ENCODE results near the gene COL17A1.

The COL17A1 gene

DNA sequence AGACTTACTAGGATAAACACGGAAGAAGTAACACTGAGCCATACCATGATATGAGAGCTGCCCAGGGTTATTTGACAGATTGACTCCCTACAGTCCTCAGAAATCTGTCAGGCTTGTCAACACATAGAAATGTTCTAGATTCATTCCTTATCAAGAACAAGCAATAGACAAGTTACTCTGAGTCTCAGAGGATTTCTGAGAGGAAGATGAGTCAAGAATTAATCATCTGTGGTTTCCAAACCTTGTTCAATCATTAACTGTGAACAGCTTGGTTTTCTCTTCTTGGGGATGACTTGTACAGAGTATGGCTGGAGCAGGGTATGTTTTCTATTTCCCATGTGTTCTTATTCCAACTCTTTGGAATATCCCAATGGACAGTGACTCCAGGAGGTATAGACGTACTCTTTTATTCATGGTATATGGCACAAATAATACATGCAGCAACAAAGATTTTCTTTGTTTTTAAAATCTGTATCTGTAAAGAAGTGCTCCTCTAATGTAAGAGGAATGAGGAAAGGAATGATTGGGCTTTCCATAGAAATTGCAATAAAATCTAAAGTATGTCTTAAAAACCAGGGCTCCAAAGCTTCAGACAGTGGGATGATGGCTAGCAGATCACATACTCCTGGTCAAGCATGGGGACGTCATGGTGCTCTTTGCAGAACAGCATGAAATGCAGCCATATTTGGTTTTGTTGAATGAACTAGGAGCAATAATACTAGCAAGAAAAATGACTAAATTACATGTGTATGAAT, 24.4 kb upstream of the COL17A1 start:
- TF ChIP-seq, protein P1, sequence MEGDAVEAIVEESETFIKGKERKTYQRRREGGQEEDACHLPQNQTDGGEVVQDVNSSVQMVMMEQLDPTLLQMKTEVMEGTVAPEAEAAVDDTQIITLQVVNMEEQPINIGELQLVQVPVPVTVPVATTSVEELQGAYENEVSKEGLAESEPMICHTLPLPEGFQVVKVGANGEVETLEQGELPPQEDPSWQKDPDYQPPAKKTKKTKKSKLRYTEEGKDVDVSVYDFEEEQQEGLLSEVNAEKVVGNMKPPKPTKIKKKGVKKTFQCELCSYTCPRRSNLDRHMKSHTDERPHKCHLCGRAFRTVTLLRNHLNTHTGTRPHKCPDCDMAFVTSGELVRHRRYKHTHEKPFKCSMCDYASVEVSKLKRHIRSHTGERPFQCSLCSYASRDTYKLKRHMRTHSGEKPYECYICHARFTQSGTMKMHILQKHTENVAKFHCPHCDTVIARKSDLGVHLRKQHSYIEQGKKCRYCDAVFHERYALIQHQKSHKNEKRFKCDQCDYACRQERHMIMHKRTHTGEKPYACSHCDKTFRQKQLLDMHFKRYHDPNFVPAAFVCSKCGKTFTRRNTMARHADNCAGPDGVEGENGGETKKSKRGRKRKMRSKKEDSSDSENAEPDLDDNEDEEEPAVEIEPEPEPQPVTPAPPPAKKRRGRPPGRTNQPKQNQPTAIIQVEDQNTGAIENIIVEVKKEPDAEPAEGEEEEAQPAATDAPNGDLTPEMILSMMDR (IDR thresholded peaks at IDR 0.05; ENCODE audit: low read depth, low read length, missing control alignments) = no peak
- DNase-seq (ENCODE audit: low read depth) = no peak
- H3K4me3 ChIP-seq (ENCODE audit: low read depth, low read length) = no peak overlapping the region

DNA sequence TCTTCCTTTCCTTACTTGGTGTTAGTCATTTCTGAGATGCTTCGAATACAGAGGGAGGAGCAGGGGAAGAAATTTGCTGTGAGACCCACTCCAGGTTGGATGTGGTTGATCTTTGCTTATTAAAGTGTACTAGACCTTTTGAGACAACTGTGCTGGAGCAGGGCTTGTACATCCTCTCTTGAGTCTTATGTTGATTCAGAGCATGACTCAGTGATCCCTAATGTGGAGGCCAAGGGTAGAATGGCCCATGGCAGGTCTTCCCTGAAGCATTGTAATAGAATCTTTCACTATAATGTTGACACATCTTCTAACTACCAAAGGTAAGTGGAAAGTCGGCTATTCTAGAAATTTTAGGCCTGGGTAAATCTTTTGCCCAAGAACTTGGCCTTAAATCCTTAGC, 19.2 kb upstream of the COL17A1 start:
- TF ChIP-seq, protein P1 (IDR thresholded peaks at IDR 0.05; ENCODE audit: low read depth, low read length, missing control alignments) = no peak
- H3K4me3 ChIP-seq (ENCODE audit: low read depth, low read length) = no peak overlapping the region
- DNase-seq (ENCODE audit: low read depth) = no peak

DNA sequence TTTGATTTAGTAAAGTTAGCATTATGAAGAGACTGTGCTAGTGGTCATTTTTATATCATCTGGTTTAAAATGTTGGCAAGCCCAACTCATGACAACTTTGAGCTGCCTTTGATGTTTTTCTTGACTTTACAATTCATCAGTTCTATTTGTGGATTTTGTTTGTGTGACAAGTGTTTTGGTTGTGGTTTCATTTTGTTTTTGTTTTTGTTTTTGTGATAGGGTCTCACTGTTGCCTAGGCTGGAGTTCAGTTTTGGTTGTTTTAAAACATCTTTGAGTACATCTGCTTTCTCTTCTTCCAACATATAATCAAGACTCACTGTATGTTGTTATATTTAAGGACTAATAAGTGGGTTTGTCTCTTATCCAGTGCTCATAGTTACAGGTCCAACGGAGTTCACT, 18.7 kb upstream of the COL17A1 start:
- no peak overlapping the region for H3K4me3 ChIP-seq (ENCODE audit: low read depth, low read length)
- TF ChIP-seq, protein P1 (IDR thresholded peaks at IDR 0.05; ENCODE audit: low read depth, low read length, missing control alignments) = no peak
- no peak for DNase-seq (ENCODE audit: low read depth)

DNA sequence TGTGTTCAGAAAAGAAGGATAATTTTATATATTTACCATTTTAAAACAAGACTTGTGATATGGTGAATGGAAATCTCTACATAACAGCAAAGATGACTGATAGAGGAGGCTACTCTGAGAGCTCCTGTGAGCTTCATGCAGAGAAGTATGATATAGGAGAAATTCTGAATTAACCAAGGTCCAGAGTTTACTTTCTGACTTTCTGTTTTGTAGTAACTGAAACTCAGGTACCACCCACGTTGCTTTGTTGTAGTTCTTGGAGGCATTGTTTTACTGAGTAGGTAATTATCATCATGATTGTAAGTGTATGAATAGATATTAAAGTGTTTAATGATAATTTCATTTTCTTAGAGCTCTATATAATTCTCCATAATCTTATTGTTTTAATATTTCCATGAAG, 18.3 kb upstream of the COL17A1 start:
- no peak for DNase-seq (ENCODE audit: low read depth)
- H3K4me3 ChIP-seq (ENCODE audit: low read depth, low read length) = no peak overlapping the region
- TF ChIP-seq, protein P1 (IDR thresholded peaks at IDR 0.05; ENCODE audit: low read depth, low read length, missing control alignments) = no peak

DNA sequence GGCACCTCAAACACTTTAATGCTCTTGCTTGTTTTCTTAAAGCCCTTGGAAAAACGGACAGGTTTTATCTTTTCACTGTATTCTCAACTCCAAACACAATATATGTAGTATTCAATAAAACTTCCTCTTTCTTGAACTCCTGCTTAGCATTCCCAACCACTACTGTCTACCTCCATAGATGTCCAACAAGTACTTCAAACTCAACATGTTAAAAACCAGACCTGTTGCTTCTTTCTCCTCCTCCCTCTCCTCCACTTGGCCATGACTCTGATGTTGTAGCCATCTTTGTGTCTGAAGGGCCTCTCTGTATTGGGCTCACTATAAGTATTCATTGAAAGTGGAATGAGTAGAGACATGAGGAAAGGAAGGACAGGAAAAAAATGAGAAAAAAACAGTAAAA, 16.2 kb upstream of the COL17A1 start:
- no peak overlapping the region for H3K4me3 ChIP-seq (ENCODE audit: low read depth, low read length)
- DNase-seq (ENCODE audit: low read depth) = no peak
- TF ChIP-seq, protein P1 (IDR thresholded peaks at IDR 0.05; ENCODE audit: low read depth, low read length, missing control alignments) = no peak

DNA sequence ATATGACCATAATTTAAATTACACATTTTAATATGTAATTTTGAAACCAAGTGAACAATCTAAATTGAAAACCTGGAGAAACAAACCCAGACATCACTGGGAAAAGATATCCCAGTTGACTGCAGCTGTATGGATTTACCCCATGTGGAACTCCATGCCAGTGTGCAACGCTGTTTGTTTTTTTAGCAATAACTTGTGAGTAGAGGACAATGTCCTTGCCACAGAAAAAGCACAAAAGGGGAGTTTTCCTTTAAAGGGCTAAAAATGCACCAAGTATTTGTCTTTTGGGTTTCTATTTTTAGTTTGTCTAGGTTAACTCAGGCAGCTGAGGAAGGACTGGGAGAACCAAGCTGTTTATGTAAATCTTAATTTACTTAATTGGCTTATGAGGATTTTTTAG, 15.1 kb upstream of the COL17A1 start:
- no peak overlapping the region for H3K4me3 ChIP-seq (ENCODE audit: low read depth, low read length)
- TF ChIP-seq, protein P1 (IDR thresholded peaks at IDR 0.05; ENCODE audit: low read depth, low read length, missing control alignments) = no peak
- no peak for DNase-seq (ENCODE audit: low read depth)

DNA sequence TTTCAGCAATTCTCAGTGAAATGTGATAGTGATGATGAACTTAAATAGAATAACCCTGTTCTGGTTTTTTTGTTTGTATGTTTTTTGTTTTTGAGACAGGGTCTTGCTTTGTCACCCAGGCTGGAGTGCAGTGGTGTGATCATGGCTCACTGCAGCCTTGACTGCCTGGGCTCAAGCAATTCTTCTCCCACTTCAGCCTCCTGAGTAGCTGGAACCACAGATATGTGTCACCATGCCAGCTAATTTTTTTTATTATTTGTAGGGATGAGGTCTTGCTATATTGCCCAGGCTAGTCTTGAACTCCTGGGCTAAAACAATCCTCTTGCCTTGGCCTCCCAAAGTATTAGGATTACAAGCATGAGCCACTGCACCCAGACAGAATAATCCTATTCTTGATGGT, 14.3 kb upstream of the COL17A1 start:
- DNase-seq (ENCODE audit: low read depth) = no peak
- TF ChIP-seq, protein P1 (IDR thresholded peaks at IDR 0.05; ENCODE audit: low read depth, low read length, missing control alignments) = no peak
- H3K4me3 ChIP-seq (ENCODE audit: low read depth, low read length) = no peak overlapping the region

Measured in GM12864 (cell line).